ENCODE results near the gene BAG2.

The BAG2 gene

GRCh38 chr6:57174511-57174907 lies 2.4 kb downstream of the BAG2 start:
- DNase-seq (ENCODE audit: low spot score): no peak

DNA sequence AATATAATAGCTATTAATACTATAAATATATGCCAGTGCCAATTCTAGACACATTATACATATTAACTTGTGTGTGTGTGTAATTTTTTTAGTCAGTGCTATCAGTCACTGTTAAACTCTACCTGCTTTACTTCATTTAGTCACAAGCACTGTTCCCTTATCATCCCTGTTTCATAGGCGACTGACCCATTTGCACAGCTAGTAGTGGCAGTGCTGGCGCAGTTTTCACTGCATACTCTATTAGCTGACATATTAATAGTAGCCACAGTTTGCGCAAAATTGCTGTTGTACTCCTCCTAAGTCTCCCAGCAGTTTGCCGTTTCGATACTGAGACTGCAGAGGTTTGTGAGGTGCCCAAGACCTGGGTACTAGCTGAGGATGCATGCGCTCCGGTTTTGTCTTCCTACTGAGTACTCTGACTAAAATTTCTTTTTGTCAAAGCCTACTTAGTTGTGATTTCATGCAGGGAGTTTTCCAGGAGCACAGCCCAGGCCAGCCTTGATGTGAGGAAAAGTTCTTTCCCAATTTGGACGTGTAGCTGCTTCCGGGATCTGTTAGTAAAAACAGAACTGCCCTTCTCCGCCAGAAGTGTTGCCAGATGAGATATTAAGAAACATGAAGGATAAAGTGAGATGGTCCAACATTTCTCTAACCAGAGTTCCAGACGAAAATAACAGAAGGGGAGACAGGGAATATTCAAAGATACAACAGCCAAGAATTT lies 5.6 kb downstream of the BAG2 start:
- DNase-seq (ENCODE audit: low spot score): no peak

- DNase-seq (ENCODE audit: low spot score): no peak
Measured at GRCh38 chr6:57180596-57180995, 8.5 kb downstream of the BAG2 start.

DNA sequence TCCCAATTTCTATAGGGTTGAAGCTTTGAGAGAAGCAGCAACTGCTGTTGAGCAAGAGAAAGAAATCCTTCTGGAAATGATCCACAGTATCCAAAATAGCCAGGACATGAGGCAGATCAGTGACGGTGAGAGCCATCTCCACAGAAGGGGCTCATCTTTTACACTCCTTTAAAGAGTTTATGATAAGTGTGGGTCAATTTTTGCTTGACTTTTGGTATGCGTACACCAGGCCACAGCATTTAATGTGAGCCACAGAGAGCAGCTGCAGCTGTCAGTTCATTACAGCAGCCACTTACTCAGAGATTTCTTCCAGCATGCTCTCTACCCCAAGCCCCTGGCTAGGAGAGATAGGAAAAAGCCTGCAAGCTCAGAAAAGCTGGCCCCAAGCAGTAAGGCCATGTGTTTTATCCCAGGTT lies 9.9 kb downstream of the BAG2 start:
- no peak for DNase-seq (ENCODE audit: low spot score)

DNA sequence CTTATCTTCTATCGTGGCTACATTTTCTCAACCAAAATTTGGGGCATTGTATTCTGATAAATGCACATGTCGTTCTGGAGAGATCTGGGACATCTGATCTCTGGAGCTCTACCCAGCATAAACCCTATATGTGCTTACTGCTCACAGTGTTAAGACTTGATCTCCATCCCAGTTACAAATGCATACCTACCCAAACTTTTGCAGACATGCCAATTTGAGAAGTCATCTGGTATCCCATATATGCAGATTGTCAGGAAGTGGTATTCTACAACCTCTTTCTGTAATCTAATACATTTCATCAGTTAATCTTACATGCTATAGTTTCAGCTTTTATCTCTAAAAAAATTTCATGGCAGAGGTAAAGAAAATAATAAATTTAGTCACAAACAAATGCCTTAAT lies 11.2 kb downstream of the BAG2 start:
- DNase-seq (ENCODE audit: low spot score): no peak

DNA sequence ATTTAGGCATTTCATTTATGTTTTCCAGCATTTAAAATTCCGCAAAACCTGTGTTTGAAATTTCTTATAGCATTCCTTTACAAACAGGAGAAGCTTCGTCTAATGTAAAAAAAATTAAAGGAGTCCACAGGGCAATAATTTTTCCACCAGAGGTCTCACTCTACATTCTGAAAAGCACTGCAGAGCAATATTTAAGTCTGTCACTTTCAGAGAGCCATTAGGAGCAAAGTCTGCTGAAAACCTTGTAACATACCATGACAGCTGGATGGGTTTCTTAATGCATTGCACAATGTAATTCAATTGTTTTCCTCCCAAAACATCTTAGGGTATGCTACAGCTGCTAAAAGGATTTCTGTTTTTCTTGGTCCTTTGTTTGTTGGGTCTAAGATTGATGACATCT lies 18.0 kb downstream of the BAG2 start:
- peak; percentile 41 for DNase-seq (ENCODE audit: low spot score)

DNA sequence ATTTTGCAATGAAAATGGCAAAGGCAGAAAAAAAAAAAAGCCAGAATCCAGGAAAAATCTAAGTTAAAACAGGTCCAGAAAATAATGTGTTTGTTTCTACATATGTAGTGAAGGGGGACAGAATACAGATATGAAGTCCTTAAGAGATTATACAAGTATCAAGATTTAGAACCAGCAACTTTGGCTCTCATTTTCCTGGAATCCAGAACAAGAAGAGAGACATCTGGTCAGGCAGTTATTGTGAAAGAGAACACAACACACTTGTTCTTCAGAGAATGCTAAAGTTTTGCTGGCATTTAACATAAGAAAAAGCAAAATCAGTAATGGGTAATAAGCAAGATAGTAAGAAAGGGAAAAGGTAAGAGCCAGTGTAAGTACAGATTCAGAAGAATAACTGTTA lies 21.1 kb downstream of the BAG2 start:
- no peak for DNase-seq (ENCODE audit: low spot score)

DNA sequence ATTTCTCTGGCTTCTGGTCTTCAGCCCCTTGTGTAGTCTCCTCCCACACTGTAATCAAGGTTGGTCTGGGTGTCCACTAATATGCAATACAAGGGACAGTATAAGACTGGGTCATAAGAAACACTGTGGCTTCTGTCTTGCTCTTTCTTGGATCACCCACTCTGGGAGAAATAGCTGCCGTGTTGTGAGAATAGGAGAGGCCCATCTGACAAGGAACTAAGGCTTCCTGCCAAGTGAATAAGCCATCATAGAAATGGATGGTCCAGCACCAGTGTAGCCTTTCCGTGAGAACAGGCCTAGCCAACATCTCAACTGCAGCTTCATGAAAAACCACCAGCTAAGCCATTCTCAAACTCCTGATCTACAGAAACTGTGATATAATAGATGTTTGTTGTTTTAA lies 23.3 kb downstream of the BAG2 start:
- DNase-seq (ENCODE audit: low spot score): no peak

- DNase-seq (ENCODE audit: low spot score): no peak
Measured at GRCh38 chr6:57198926-57199636, 27.0 kb downstream of the BAG2 start.

GRCh38 chr6:57201718-57202117 lies 29.6 kb downstream of the BAG2 start:
- no peak for DNase-seq (ENCODE audit: low spot score)

GRCh38 chr6:57205550-57206328 lies 33.6 kb downstream of the BAG2 start:
- DNase-seq (ENCODE audit: low spot score): no peak

- no peak for DNase-seq (ENCODE audit: low spot score)
Measured at GRCh38 chr6:57207141-57207540, 35.0 kb downstream of the BAG2 start.

DNA sequence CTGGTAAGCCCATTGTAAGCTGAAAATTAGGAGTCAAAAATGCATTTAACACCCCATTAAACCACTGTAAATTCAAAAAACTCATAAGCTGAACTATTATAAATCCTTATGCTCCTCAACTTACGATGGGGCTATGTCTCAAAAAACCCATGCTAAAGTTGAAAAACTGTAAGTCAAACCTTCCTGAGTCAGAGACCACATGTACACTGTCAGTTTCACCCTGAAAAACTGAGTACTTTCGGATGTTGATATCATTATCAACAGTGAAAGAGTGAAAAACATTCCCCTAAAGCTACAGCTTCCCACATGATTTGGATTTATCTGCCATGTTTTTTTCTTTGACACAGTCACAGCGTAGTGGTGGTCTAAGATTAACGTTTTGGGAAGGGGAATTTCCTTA lies 35.7 kb downstream of the BAG2 start:
- DNase-seq (ENCODE audit: low spot score): no peak

GRCh38 chr6:57209030-57209429 lies 36.9 kb downstream of the BAG2 start:
- DNase-seq (ENCODE audit: low spot score): no peak

- no peak for DNase-seq (ENCODE audit: low spot score)
Measured at GRCh38 chr6:57210060-57210459, 37.9 kb downstream of the BAG2 start.

DNA sequence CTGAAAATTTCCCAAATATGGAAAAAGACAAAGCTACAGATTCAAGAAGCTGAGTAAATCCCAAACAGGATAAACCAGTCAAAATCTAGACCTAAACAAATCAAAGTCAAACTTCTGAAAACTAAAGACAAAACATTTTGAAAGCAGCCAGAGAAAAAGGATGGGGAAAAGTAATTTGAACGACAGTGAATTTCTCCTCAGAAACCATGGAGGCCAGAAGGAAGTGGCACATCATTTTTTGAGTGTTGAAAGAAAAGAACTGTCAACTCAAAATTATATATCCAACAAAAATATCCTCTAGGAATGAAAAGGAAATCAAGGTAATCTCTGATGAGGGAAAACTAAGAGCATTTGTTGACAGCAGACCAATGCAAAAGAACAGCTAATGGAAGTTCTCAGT lies 43.1 kb downstream of the BAG2 start:
- no peak for DNase-seq (ENCODE audit: low spot score)

GRCh38 chr6:57216235-57217101 lies 44.3 kb downstream of the BAG2 start:
- no peak for DNase-seq (ENCODE audit: low spot score)

GRCh38 chr6:57217270-57217669 lies 45.1 kb downstream of the BAG2 start:
- no peak for DNase-seq (ENCODE audit: low spot score)

- DNase-seq (ENCODE audit: low spot score): no peak
Measured at GRCh38 chr6:57220083-57220703, 48.1 kb downstream of the BAG2 start.

DNA sequence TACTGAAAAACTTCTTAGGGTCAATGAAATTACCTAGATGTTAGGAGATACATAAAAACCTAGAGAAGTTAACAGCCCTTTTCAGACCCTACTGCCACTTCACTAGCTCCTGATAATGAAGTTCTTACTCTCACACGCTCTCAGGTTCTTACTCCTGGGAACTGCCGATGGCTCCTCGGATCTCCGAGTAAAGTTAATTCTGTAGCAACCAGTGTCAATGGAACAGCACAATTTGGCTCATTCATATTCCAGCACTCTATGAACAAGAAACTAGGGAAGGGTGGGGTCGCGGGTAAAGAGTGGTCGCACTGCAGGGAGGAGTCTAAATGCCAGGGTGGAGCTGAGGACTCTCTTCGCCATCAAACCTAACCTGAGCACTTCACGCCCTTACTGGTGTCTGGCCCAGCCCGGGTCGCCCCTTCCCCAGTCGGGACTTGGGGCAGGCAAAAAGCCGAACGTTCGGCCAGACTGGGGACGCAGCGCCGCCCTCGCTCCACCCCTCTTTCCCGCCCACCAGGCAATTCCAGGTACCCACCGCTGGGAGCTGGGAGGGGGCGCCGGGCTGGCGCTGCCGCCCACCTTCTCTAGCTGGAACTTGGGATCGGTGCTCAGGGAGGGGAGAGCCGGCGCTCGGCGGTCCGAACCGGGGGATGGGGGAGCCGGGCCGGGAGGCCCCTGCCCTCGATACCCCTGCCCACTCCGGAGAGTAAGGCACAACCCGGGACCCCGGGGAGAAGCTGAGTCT lies 49.2 kb downstream of the BAG2 start:
- DNase-seq (ENCODE audit: low spot score): peak; percentile 56

Data from NAMALWA (cell line).